NB4 (cell line): ENCODE data around the gene COTL1.

Experiments used
- DNase-seq: peaks from one replicate; pipeline ENCODE4 v3.0.0; 2010; ENCODE audit warnings: low read depth
- H3K4me3 ChIP-seq: one replicate; pipeline ENCODE4 v1.5.1; 2011; ENCODE audit warnings: mild to moderate bottlenecking, low read depth, low read length, moderate library complexity
- MYC ChIP-seq: IDR thresholded peaks from 2 replicates; pipeline ENCODE4 v1.6.1; 2011; ENCODE audit warnings: low read depth, low read length
- POLR2A ChIP-seq: IDR thresholded peaks from 2 replicates; pipeline ENCODE4 v1.6.1; 2011; ENCODE audit warnings: mild to moderate bottlenecking; ENCODE audit not compliant: insufficient read length; ENCODE audit errors: extremely low read depth
- TF ChIP-seq, protein P1 (sequence below): IDR thresholded peaks from one replicate; pipeline ENCODE4 v1.5.1; 2012; ENCODE audit warnings: low read depth, low read length
- TF ChIP-seq, protein P2 (sequence below): IDR thresholded peaks from 2 replicates; pipeline ENCODE4 v1.6.1; 2011; ENCODE audit warnings: low read depth, low read length

COTL1 gene

DNA sequence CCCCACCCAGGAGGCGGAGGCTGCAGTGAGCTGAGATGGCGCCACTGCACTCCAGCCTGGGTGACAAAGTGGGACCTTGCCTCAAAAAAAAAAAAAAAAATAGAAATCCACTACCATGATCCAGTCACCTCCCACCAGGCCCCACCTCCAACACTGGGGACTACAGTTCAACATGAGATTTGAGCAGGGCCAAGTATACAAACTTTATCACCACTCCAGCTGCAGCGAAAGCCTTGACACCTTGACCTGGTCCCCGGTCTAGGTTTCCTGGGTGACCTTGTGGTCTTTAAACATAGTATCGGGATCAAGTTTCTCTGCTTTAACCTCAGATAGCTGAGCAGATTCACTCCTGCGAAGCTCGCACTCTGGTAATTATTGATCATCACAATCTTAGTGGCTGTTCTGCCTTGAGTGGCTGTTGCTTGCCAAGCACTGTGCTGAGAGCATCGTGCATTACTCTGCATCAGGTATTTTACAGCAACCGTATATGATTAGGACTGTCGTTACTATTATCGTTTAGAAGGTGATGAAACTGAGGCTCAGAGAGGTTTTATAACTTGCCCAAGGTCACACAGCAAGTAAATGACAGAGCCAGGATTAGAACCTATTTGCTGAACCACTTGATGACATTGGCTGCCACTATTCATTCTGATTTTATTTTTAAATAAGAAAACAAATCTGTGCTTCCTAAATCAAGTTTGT is 63.1 kb downstream of the COTL1 start:
- TF ChIP-seq, protein P1, sequence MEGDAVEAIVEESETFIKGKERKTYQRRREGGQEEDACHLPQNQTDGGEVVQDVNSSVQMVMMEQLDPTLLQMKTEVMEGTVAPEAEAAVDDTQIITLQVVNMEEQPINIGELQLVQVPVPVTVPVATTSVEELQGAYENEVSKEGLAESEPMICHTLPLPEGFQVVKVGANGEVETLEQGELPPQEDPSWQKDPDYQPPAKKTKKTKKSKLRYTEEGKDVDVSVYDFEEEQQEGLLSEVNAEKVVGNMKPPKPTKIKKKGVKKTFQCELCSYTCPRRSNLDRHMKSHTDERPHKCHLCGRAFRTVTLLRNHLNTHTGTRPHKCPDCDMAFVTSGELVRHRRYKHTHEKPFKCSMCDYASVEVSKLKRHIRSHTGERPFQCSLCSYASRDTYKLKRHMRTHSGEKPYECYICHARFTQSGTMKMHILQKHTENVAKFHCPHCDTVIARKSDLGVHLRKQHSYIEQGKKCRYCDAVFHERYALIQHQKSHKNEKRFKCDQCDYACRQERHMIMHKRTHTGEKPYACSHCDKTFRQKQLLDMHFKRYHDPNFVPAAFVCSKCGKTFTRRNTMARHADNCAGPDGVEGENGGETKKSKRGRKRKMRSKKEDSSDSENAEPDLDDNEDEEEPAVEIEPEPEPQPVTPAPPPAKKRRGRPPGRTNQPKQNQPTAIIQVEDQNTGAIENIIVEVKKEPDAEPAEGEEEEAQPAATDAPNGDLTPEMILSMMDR = no peak
- TF ChIP-seq POLR2A (no peak), MYC (no peak)
- TF ChIP-seq, protein P2, sequence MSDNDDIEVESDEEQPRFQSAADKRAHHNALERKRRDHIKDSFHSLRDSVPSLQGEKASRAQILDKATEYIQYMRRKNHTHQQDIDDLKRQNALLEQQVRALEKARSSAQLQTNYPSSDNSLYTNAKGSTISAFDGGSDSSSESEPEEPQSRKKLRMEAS = no peak
- no peak for DNase-seq
- no peak overlapping the region for H3K4me3 ChIP-seq

- DNase-seq = no peak
- H3K4me3 ChIP-seq = no peak overlapping the region
- TF ChIP-seq POLR2A (no peak), MYC (no peak)
- TF ChIP-seq, protein P1 = no peak
- TF ChIP-seq, protein P2 = no peak
Observed at GRCh38 chr16:84553873-84554399, 63.9 kb downstream of the COTL1 start.

DNA sequence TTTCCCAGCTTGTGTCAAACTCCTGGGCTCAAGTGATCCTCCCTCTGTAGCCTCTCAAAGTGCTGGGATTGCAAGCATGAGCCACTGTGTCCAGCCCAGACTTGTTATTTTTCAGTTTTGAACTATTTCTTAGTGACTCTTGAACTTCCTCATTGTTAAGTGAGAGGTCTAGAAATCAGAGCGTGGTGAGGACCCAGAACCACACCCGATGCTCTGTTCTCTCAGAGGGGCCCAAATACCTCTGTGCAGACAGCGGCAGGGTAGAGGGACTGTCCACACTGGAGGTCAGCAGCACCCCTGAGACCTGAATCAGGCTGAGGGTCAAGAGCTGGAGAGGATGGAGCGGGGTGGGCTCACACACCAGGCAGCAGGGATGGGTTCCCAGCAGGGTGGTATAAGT is 65.7 kb downstream of the COTL1 start:
- no peak overlapping the region for H3K4me3 ChIP-seq
- DNase-seq = no peak
- TF ChIP-seq, protein P2 = no peak
- TF ChIP-seq POLR2A = no peak
- TF ChIP-seq MYC = no peak
- TF ChIP-seq, protein P1 = no peak

DNA sequence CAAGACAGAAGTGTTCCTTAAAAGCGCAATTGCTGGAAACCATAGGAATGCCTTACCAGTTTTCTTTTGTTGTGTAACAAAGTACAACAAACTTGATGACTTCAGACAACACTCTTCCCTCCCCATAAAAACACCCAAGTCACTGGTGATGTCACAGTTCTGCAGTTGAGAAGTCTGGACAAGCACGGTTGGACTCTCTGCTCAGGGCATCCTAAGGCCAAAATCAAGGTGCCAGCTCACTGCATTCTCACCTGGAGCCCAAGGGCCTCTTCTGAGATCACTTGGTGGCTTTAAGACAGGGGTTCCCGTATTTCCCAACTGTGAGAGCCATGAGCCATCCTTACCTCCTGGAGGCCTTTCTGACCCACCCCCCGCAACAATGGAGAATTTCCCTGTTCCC is 67.8 kb downstream of the COTL1 start:
- no peak for TF ChIP-seq POLR2A
- TF ChIP-seq, protein P1 = no peak
- TF ChIP-seq, protein P2 = no peak
- TF ChIP-seq MYC = no peak
- no peak overlapping the region for H3K4me3 ChIP-seq
- peak; percentile 45 for DNase-seq

- TF ChIP-seq POLR2A = no peak
- TF ChIP-seq, protein P2 = peak; percentile 93
- TF ChIP-seq MYC = peak; percentile 69; the same call in 1 of the 2 replicates
- TF ChIP-seq, protein P1 = no peak
- H3K4me3 ChIP-seq = no peak overlapping the region
- peak; percentile 75 for DNase-seq
Observed at GRCh38 chr16:84548971-84549844, 68.7 kb downstream of the COTL1 start.
